HFF-Myc (cell line): ENCODE measurements around the gene TMEM165.

Source experiments
- DNase-seq: peaks from one replicate; pipeline ENCODE4 v3.0.0-alpha.2; 2011; ENCODE audit warnings: low read depth; ENCODE audit errors: extremely low read depth
- H3K4me3 ChIP-seq: replicated peaks from 2 replicates; pipeline ENCODE4 v1.5.1; 2011; ENCODE audit warnings: low read depth, mild to moderate bottlenecking, control low read depth, low read length
- CTCF ChIP-seq: IDR thresholded peaks from 2 replicates; pipeline ENCODE4 v1.5.1; 2012; ENCODE audit warnings: mild to moderate bottlenecking, low read depth, low read length, control low read depth; ENCODE audit errors: missing control alignments

Gene TMEM165

GRCh38 chr4:55416176-55416575 is 20.4 kb downstream of the TMEM165 start:
- H3K4me3 ChIP-seq, result no peak overlapping the region
- TF ChIP-seq CTCF, result no peak
- DNase-seq, result no peak

GRCh38 chr4:55424791-55425190 is 29.0 kb downstream of the TMEM165 start:
- no peak for DNase-seq
- no peak for TF ChIP-seq CTCF
- H3K4me3 ChIP-seq, result no peak overlapping the region

GRCh38 chr4:55431710-55432336 is 36.1 kb downstream of the TMEM165 start:
- DNase-seq, result no peak
- H3K4me3 ChIP-seq, result no peak overlapping the region
- no peak for TF ChIP-seq CTCF

- DNase-seq, result no peak
- no peak overlapping the region for H3K4me3 ChIP-seq
- TF ChIP-seq CTCF, result no peak
These were observed 39.5 kb downstream of the TMEM165 start for GRCh38 chr4:55435141-55435841.

GRCh38 chr4:55437356-55437796 is 41.6 kb downstream of the TMEM165 start:
- no peak overlapping the region for H3K4me3 ChIP-seq
- TF ChIP-seq CTCF, result no peak
- DNase-seq, result no peak

- H3K4me3 ChIP-seq, result no peak overlapping the region
- no peak for DNase-seq
- TF ChIP-seq CTCF, result no peak
These were observed 42.1 kb downstream of the TMEM165 start for GRCh38 chr4:55437823-55438222.
